ENCODE results near the gene PPP1R26. TPM values are rescaled to one million over a fixed set of nuclear protein-coding genes. Genes with fewer than 3 reads are reported as not detected.

Gene PPP1R26
- total and polyA plus RNA-seq, 2 experiments from 2014 or later: 10.7 to 49.8 TPM

DNA sequence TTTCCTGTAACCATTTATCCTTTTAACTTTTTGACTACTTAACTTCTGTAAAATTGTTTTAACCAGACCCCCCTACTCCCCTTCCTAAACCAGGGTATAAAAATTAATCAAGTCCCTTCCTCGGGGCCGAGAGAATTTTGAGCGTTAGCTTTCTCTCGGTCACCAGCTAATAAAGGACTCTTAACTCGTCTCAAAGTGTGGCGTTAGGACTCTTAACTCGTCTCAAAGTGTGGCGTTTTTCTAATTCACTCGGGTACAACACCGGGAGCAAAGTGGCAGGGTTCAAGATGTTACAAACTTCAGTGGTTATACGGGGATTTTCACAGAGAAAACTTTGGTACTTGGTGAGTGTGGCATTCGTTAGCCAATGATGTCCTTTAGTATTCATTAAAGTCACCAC lies 39.7 kb upstream of the PPP1R26 start:
- Mint-ChIP-seq H3K4me3 (no peak overlapping the region), H3K27me3 (ENCODE audit: insufficient read depth, low read depth, poor library complexity) (peaks cover 4% of the 10 kb centered on the region), H3K36me3 (ENCODE audit: low read depth) (peaks cover 12% of the 10 kb centered on the region; the same call in 2 of the 3 replicates), H3K4me1 (peaks cover 12% of the 10 kb centered on the region; the same call in 2 of the 3 replicates), H3K9me3 (peaks cover 31% of the 10 kb centered on the region), H3K27ac (no peak overlapping the region)
- Histone ChIP-seq H3K4me2 (no peak overlapping the region), H3K79me2 (replicated peaks; ENCODE audit: insufficient read depth) (no peaks in the 10 kb centered on the region), H3K27ac (ENCODE audit: low read depth) (no peak overlapping the region), H4K20me1 (replicated peaks; ENCODE audit: insufficient read depth) (no peaks in the 10 kb centered on the region), H3K4me3 (no peak overlapping the region), H3K4me1 (ENCODE audit: insufficient read depth) (no peaks in the 10 kb centered on the region), H3F3A (replicated peaks; ENCODE audit: low read depth) (no peaks in the 10 kb centered on the region), H3K36me3 (ENCODE audit: insufficient read depth) (no peaks in the 10 kb centered on the region), H2AFZ (no peak overlapping the region), H3K27me3 (ENCODE audit: insufficient read depth) (no peaks in the 10 kb centered on the region), H3K9me2 (ENCODE audit: insufficient read depth) (no peaks in the 10 kb centered on the region)
- TF ChIP-seq CREB1 (CRISPR knock-in tag; IDR thresholded peaks at IDR 0.05; ENCODE audit: low read depth) (no peak), NANOG (IDR thresholded peaks at IDR 0.05; ENCODE audit: borderline replicate concordance) (no peak), EZH2phosphoT487 (IDR thresholded peaks at IDR 0.05; ENCODE audit: unreplicated experiment) (no peak), JUNB (IDR thresholded peaks at IDR 0.05; ENCODE audit: unreplicated experiment) (no peak), STAT1 (IDR thresholded peaks at IDR 0.05; ENCODE audit: unreplicated experiment) (no peak), EZH2 (IDR thresholded peaks at IDR 0.05; ENCODE audit: low read depth, unreplicated experiment) (no peak), POLR2AphosphoS5 (IDR thresholded peaks at IDR 0.05; ENCODE audit: low read depth) (no peak), ZNF331 (CRISPR knock-in tag; IDR thresholded peaks at IDR 0.05; ENCODE audit: low read depth) (no peak), ZNF114 (CRISPR knock-in tag; IDR thresholded peaks at IDR 0.05) (no peak)
- TF ChIP-seq, protein P1, sequence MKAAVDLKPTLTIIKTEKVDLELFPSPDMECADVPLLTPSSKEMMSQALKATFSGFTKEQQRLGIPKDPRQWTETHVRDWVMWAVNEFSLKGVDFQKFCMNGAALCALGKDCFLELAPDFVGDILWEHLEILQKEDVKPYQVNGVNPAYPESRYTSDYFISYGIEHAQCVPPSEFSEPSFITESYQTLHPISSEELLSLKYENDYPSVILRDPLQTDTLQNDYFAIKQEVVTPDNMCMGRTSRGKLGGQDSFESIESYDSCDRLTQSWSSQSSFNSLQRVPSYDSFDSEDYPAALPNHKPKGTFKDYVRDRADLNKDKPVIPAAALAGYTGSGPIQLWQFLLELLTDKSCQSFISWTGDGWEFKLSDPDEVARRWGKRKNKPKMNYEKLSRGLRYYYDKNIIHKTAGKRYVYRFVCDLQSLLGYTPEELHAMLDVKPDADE (IDR thresholded peaks at IDR 0.05): no peak
- TF ChIP-seq, protein P2, sequence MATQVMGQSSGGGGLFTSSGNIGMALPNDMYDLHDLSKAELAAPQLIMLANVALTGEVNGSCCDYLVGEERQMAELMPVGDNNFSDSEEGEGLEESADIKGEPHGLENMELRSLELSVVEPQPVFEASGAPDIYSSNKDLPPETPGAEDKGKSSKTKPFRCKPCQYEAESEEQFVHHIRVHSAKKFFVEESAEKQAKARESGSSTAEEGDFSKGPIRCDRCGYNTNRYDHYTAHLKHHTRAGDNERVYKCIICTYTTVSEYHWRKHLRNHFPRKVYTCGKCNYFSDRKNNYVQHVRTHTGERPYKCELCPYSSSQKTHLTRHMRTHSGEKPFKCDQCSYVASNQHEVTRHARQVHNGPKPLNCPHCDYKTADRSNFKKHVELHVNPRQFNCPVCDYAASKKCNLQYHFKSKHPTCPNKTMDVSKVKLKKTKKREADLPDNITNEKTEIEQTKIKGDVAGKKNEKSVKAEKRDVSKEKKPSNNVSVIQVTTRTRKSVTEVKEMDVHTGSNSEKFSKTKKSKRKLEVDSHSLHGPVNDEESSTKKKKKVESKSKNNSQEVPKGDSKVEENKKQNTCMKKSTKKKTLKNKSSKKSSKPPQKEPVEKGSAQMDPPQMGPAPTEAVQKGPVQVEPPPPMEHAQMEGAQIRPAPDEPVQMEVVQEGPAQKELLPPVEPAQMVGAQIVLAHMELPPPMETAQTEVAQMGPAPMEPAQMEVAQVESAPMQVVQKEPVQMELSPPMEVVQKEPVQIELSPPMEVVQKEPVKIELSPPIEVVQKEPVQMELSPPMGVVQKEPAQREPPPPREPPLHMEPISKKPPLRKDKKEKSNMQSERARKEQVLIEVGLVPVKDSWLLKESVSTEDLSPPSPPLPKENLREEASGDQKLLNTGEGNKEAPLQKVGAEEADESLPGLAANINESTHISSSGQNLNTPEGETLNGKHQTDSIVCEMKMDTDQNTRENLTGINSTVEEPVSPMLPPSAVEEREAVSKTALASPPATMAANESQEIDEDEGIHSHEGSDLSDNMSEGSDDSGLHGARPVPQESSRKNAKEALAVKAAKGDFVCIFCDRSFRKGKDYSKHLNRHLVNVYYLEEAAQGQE (IDR thresholded peaks at IDR 0.05; ENCODE audit: unreplicated experiment): no peak
- TF ChIP-seq, protein P3, sequence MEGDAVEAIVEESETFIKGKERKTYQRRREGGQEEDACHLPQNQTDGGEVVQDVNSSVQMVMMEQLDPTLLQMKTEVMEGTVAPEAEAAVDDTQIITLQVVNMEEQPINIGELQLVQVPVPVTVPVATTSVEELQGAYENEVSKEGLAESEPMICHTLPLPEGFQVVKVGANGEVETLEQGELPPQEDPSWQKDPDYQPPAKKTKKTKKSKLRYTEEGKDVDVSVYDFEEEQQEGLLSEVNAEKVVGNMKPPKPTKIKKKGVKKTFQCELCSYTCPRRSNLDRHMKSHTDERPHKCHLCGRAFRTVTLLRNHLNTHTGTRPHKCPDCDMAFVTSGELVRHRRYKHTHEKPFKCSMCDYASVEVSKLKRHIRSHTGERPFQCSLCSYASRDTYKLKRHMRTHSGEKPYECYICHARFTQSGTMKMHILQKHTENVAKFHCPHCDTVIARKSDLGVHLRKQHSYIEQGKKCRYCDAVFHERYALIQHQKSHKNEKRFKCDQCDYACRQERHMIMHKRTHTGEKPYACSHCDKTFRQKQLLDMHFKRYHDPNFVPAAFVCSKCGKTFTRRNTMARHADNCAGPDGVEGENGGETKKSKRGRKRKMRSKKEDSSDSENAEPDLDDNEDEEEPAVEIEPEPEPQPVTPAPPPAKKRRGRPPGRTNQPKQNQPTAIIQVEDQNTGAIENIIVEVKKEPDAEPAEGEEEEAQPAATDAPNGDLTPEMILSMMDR (conservative IDR thresholded peaks at IDR 0.05; ENCODE audit: low read depth in 2 of 2): no peak
- TF ChIP-seq, protein P4, sequence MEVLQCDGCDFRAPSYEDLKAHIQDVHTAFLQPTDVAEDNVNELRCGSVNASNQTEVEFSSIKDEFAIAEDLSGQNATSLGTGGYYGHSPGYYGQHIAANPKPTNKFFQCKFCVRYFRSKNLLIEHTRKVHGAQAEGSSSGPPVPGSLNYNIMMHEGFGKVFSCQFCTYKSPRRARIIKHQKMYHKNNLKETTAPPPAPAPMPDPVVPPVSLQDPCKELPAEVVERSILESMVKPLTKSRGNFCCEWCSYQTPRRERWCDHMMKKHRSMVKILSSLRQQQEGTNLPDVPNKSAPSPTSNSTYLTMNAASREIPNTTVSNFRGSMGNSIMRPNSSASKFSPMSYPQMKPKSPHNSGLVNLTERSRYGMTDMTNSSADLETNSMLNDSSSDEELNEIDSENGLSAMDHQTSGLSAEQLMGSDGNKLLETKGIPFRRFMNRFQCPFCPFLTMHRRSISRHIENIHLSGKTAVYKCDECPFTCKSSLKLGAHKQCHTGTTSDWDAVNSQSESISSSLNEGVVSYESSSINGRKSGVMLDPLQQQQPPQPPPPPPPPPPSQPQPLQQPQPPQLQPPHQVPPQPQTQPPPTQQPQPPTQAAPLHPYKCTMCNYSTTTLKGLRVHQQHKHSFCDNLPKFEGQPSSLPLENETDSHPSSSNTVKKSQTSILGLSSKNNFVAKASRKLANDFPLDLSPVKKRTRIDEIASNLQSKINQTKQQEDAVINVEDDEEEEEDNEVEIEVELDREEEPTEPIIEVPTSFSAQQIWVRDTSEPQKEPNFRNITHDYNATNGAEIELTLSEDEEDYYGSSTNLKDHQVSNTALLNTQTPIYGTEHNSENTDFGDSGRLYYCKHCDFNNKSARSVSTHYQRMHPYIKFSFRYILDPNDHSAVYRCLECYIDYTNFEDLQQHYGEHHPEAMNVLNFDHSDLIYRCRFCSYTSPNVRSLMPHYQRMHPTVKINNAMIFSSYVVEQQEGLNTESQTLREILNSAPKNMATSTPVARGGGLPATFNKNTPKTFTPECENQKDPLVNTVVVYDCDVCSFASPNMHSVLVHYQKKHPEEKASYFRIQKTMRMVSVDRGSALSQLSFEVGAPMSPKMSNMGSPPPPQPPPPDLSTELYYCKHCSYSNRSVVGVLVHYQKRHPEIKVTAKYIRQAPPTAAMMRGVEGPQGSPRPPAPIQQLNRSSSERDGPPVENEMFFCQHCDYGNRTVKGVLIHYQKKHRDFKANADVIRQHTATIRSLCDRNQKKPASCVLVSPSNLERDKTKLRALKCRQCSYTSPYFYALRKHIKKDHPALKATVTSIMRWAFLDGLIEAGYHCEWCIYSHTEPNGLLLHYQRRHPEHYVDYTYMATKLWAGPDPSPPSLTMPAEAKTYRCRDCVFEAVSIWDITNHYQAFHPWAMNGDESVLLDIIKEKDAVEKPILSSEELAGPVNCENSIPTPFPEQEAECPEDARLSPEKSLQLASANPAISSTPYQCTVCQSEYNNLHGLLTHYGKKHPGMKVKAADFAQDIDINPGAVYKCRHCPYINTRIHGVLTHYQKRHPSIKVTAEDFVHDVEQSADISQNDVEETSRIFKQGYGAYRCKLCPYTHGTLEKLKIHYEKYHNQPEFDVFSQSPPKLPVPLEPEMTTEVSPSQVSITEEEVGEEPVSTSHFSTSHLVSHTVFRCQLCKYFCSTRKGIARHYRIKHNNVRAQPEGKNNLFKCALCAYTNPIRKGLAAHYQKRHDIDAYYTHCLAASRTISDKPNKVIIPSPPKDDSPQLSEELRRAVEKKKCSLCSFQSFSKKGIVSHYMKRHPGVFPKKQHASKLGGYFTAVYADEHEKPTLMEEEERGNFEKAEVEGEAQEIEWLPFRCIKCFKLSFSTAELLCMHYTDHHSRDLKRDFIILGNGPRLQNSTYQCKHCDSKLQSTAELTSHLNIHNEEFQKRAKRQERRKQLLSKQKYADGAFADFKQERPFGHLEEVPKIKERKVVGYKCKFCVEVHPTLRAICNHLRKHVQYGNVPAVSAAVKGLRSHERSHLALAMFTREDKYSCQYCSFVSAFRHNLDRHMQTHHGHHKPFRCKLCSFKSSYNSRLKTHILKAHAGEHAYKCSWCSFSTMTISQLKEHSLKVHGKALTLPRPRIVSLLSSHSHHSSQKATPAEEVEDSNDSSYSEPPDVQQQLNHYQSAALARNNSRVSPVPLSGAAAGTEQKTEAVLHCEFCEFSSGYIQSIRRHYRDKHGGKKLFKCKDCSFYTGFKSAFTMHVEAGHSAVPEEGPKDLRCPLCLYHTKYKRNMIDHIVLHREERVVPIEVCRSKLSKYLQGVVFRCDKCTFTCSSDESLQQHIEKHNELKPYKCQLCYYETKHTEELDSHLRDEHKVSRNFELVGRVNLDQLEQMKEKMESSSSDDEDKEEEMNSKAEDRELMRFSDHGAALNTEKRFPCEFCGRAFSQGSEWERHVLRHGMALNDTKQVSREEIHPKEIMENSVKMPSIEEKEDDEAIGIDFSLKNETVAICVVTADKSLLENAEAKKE (CRISPR knock-in tag; IDR thresholded peaks at IDR 0.05): no peak
- DNase-seq (ENCODE audit: low spot score) (no peak), ATAC-seq (no peak)

Data from GM23338 (cell line).